ENCODE results near the gene KCNC3.

The KCNC3 gene

GRCh38 chr19:50329146-50329925 is at the start of gene KCNC3:
TSS of gene KCNC3 (minus strand) at chr19:50329377. CDS start at chr19:50329082, 295 bp downstream.
- peak; percentile 59 to 91 (median 70) for DNase-seq (ENCODE audit: low read depth in 2 of 3, low spot score in 2 of 3)

GRCh38 chr19:50378863-50379236 is 49.7 kb upstream of the KCNC3 start:
- DNase-seq (ENCODE audit: low read depth in 2 of 3, low spot score in 2 of 3) = no peak

- no peak for DNase-seq (ENCODE audit: low read depth in 2 of 3, low spot score in 2 of 3)
Observed at GRCh38 chr19:50378169-50378862, 49.1 kb upstream of the KCNC3 start.

GRCh38 chr19:50377517-50377916 is 48.3 kb upstream of the KCNC3 start:
- DNase-seq (ENCODE audit: low read depth in 2 of 3, low spot score in 2 of 3) = no peak

GRCh38 chr19:50377051-50377461 is 47.9 kb upstream of the KCNC3 start:
- no peak for DNase-seq (ENCODE audit: low read depth in 2 of 3, low spot score in 2 of 3)

- DNase-seq (ENCODE audit: low read depth in 2 of 3, low spot score in 2 of 3) = peak; percentile 83 to 93 (median 93)
Observed at GRCh38 chr19:50376166-50377050, 47.2 kb upstream of the KCNC3 start, which contains the start of gene NR1H2. TSS of gene NR1H2 (plus strand) at chr19:50376457. CDS start at chr19:50377606, 1,149 bp downstream.

GRCh38 chr19:50371914-50372475 is 42.8 kb upstream of the KCNC3 start:
- DNase-seq (ENCODE audit: low read depth in 2 of 3, low spot score in 2 of 3) = no peak

GRCh38 chr19:50368649-50369570 is 39.7 kb upstream of the KCNC3 start:
- peak in 2 of 3 experiments; percentile 74 to 76 for DNase-seq (ENCODE audit: low read depth in 2 of 3, low spot score in 2 of 3)

- DNase-seq (ENCODE audit: low read depth in 2 of 3, low spot score in 2 of 3) = no peak
Observed at GRCh38 chr19:50365434-50366306, 36.5 kb upstream of the KCNC3 start, which contains the start of gene NAPSA. TSS of gene NAPSA (minus strand) at chr19:50365639. CDS start at chr19:50365621, 18 bp downstream.

- peak in 1 of 3 experiments; percentile 44 for DNase-seq (ENCODE audit: low read depth in 2 of 3, low spot score in 2 of 3)
Observed at GRCh38 chr19:50362656-50363424, 33.7 kb upstream of the KCNC3 start.

- no peak for DNase-seq (ENCODE audit: low read depth in 2 of 3, low spot score in 2 of 3)
Observed at GRCh38 chr19:50362030-50362412, 32.8 kb upstream of the KCNC3 start.

GRCh38 chr19:50361290-50362029 is 32.3 kb upstream of the KCNC3 start:
- no peak for DNase-seq (ENCODE audit: low read depth in 2 of 3, low spot score in 2 of 3)

GRCh38 chr19:50359328-50359818 is 30.2 kb upstream of the KCNC3 start:
- DNase-seq (ENCODE audit: low read depth in 2 of 3, low spot score in 2 of 3) = no peak

- peak in 1 of 3 experiments; percentile 63 for DNase-seq (ENCODE audit: low read depth in 2 of 3, low spot score in 2 of 3)
Observed at GRCh38 chr19:50358483-50359327, 29.5 kb upstream of the KCNC3 start.

- DNase-seq (ENCODE audit: low read depth in 2 of 3, low spot score in 2 of 3) = peak in 2 of 3 experiments; percentile 65 to 67
Observed at GRCh38 chr19:50357178-50358100, 28.3 kb upstream of the KCNC3 start.

Data from activated CD8-positive, alpha-beta memory T cell treated with anti-CD3 and anti-CD28 coated beads for 48 hours (primary cell).